NCI-H226 (cell line): ENCODE measurements around the gene THAP11.

Source experiments
- DNase-seq: peaks from one replicate; pipeline ENCODE4 v3.0.0-alpha.2; 2015

The THAP11 gene

GRCh38 chr16:67885976-67886375 lies 43.9 kb downstream of the THAP11 start:
- DNase-seq = no peak

GRCh38 chr16:67886387-67886786 lies 44.3 kb downstream of the THAP11 start:
- no peak for DNase-seq

DNA sequence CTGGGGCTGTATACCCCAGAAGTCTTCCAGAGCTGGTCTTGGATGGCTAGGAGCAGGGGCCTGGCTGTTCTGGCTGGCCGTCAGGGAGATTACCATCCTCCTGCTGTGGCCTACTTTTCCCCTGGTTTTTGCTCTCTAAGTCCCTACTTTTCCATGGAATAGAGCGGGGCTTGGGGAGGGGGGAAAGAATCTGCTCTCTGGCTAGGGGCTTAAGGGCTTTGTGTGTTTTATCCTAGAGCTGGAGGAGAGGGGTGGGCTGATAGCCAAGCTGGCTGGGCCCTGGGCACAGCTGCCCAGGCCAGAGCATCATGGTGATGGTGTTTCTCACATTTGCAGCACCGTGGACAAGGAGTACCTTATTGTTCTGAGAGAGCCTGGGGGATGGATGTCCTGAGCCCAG lies 46.2 kb downstream of the THAP11 start:
- no peak for DNase-seq

- DNase-seq = no peak
Measured at GRCh38 chr16:67892375-67892774, 50.3 kb downstream of the THAP11 start.

GRCh38 chr16:67892899-67893742 lies 51.0 kb downstream of the THAP11 start, which contains the start of gene PSKH1:
TSS of gene PSKH1 (plus strand) at chr16:67893254. CDS start at chr16:67908750, 15,496 bp downstream.
- DNase-seq = peak; percentile 88
